ENCODE data around the gene KIF1B.

Gene KIF1B

GRCh38 chr1:10430216-10431069 is 220.1 kb downstream of the KIF1B start, which contains the start of gene CENPS:
Gene CENPS, plus strand, starts transcription at chr1:10430433. Its CDS starts 85 bp downstream, at chr1:10430518.
- DNase-seq = peak; percentile 69 to 77

All from AML-193 (cell line).